ENCODE results near the gene PLA2G2E.
"Not testable (repeated sequence)": the region's sequence is repeated elsewhere in the genome, so short reads cannot be mapped to it uniquely, and the experiment has no call there.

PLA2G2E gene

GRCh38 chr1:19880841-19881240, 42.6 kb downstream of the PLA2G2E start:
- DNase-seq, result not testable (repeated sequence)

DNA sequence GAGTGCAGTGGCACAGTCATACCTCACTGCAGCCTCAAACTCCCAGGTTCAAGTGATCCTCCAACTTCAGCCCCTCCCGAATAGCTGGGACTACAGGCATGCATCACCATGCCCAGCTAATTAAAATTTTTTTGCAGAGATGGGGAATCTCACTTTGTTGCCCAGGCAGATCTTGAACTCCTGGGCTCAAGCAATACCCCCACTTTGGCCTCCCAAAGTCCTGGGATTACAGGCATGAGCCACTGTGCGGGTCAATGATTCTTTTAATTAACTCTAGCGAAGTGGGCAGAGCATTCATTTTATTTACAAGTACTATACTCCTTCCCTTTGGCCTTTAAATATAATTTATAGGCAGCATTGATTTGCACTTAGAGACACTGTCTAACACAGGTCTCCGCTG, 43.8 kb downstream of the PLA2G2E start:
- DNase-seq, result no peak

- no peak for DNase-seq
These were observed 44.2 kb downstream of the PLA2G2E start for GRCh38 chr1:19879227-19879626.

DNA sequence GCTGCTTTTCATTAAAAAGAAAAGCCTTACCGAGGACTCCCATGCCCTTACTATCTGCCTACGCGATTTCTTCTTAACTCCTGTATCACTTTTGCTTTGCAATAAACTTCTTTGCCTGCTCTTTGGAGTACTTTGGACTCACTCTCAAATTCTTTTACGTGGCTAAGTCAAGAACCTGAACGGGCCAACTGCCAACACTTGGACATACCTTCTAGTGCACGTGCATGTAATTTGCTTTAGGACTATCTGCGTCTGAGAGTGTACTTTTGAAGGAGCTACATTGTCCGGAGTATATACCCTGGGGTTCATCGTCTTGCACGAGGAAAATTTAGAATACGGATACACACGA, 44.8 kb downstream of the PLA2G2E start:
- no peak for DNase-seq

GRCh38 chr1:19877821-19878636, 45.4 kb downstream of the PLA2G2E start:
- peak; percentile 89 for DNase-seq

DNA sequence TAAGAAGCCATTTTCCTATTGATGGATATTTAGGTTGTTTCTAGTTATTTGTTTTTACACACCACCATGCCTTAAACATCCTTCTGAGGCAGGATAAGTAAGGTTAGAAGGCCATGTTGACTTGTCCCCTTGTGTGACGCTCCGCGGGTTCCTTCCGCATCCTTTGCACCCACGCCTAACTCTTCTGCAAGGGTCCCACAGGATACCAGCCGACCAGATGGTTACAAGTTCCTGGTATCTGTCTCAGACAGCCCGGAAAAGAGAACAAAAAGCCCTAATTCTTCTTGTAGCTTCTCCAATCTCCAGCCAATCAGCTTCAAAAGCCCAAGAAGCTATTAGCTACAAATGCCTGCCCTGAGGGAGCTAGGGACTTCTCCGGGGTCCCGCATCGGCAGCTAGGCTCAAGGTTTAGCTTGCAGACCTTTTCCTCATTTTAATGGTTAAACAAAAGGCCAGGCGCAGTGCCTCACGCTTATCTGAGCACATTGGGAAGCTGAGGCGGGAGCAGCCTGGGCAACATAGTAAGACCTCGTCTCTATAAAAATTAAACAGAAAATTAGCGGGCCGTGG, 46.2 kb downstream of the PLA2G2E start:
- no peak for DNase-seq

DNA sequence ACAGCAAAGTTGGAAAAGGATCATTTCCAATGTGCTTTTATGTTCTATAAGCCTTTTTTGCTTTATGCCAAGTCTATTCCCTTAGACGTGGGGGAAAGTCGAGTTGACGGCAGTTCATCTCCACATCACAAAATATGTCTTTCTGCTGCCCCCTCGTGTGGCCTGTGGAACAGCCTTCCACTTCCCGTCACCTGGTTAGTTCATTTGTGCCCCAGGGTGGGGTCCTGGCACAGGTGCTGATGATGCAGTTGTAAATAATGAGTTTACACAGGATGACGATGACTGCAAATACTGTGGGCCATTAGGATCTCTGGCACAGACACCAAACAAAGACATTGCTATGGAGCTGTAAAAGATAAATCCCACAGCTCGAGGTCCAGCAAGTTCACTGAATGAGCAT, 51.2 kb downstream of the PLA2G2E start:
- DNase-seq, result peak; percentile 17

Measured in NCI-H82 (cell line).